ENCODE data around the gene WDFY4. TPM values are rescaled to one million over a fixed set of nuclear protein-coding genes. Genes with fewer than 3 reads are reported as not detected.

WDFY4 gene
- total and polyA plus RNA-seq, 5 experiments from 2014 or later = 0.04 to 8.5 (median 4.3) TPM; not detected in 1

GRCh38 chr10:48695636-48696534 lies 11.2 kb downstream of the WDFY4 start:
- Mint-ChIP-seq H3K4me1 (peaks cover 0 to 24% (median 0%) of the 10 kb centered on the region in 4 donors), H3K9me3 (no peaks in the 10 kb centered on the region), H3K36me3 (no peaks in the 10 kb centered on the region), H3K27ac (no peak overlapping the region), H3K27me3 (peaks cover 0 to 30% (median 0%) of the 10 kb centered on the region in 5 donors), H3K4me3 (no peak overlapping the region)
- POLR2A ChIA-PET = no interaction called here
- ATAC-seq (no peak), DNase-seq (no peak)

GRCh38 chr10:48696535-48696873 lies 11.8 kb downstream of the WDFY4 start:
- no peak overlapping the region for H3K4me3 Mint-ChIP-seq
- H3K9me3 Mint-ChIP-seq = no peaks in the 10 kb centered on the region
- DNase-seq = no peak
- peaks cover 0 to 28% (median 0%) of the 10 kb centered on the region in 5 donors for H3K27me3 Mint-ChIP-seq
- POLR2A ChIA-PET = no interaction called here
- no peak overlapping the region for H3K27ac Mint-ChIP-seq
- ATAC-seq = no peak
- no peaks in the 10 kb centered on the region for H3K36me3 Mint-ChIP-seq
- peaks cover 0 to 28% (median under 1%) of the 10 kb centered on the region in 4 donors for H3K4me1 Mint-ChIP-seq

GRCh38 chr10:48697091-48697490 lies 12.4 kb downstream of the WDFY4 start:
- Mint-ChIP-seq H3K9me3 (no peaks in the 10 kb centered on the region), H3K36me3 (no peaks in the 10 kb centered on the region), H3K27me3 (peaks cover 0 to 24% (median 0%) of the 10 kb centered on the region in 5 donors), H3K27ac (no peak overlapping the region), H3K4me3 (no peak overlapping the region), H3K4me1 (peaks cover 0 to 26% (median 1%) of the 10 kb centered on the region in 4 donors)
- ATAC-seq = no peak
- POLR2A ChIA-PET = no interaction called here
- no peak for DNase-seq

GRCh38 chr10:48697821-48698764 lies 13.4 kb downstream of the WDFY4 start:
- Mint-ChIP-seq H3K27me3 (peaks cover 0 to 19% (median 0%) of the 10 kb centered on the region in 5 donors), H3K36me3 (no peaks in the 10 kb centered on the region), H3K4me3 (no peak overlapping the region), H3K4me1 (peaks cover 0 to 29% (median 2%) of the 10 kb centered on the region in 4 donors), H3K9me3 (no peaks in the 10 kb centered on the region), H3K27ac (no peak overlapping the region)
- ATAC-seq (no peak), DNase-seq (no peak)
- POLR2A ChIA-PET = no interaction called here

- POLR2A ChIA-PET = no interaction called here
- peaks cover 0 to 18% (median 0%) of the 10 kb centered on the region in 5 donors for H3K27me3 Mint-ChIP-seq
- no peaks in the 10 kb centered on the region for H3K9me3 Mint-ChIP-seq
- no peaks in the 10 kb centered on the region for H3K36me3 Mint-ChIP-seq
- peak in 1 of 10 donors; percentile 50 for DNase-seq
- no peak for ATAC-seq
- H3K4me3 Mint-ChIP-seq = no peak overlapping the region
- peaks cover 0 to 29% (median 2%) of the 10 kb centered on the region in 4 donors for H3K4me1 Mint-ChIP-seq
- no peak overlapping the region for H3K27ac Mint-ChIP-seq
These were observed 14.4 kb downstream of the WDFY4 start for GRCh38 chr10:48699011-48699627.

GRCh38 chr10:48700071-48700470 lies 15.4 kb downstream of the WDFY4 start:
- Mint-ChIP-seq H3K4me3 (no peak overlapping the region), H3K27ac (peak overlapping the region in 1 of 10 donors; percentile 30), H3K27me3 (peaks cover 0 to 18% (median 2%) of the 10 kb centered on the region in 5 donors), H3K36me3 (no peaks in the 10 kb centered on the region), H3K4me1 (peaks cover 0 to 29% (median 2%) of the 10 kb centered on the region in 4 donors), H3K9me3 (no peaks in the 10 kb centered on the region)
- POLR2A ChIA-PET = no interaction called here
- DNase-seq (no peak), ATAC-seq (no peak)

- Mint-ChIP-seq H3K36me3 (no peaks in the 10 kb centered on the region), H3K27me3 (peaks cover 0 to 18% (median 6%) of the 10 kb centered on the region in 5 donors), H3K27ac (peak overlapping the region in 1 of 10 donors; percentile 30), H3K4me3 (no peak overlapping the region), H3K4me1 (peaks cover 0 to 33% (median 2%) of the 10 kb centered on the region in 4 donors), H3K9me3 (no peaks in the 10 kb centered on the region)
- POLR2A ChIA-PET = no interaction called here
- DNase-seq (no peak), ATAC-seq (no peak)
These were observed 15.8 kb downstream of the WDFY4 start for GRCh38 chr10:48700493-48700892.

GRCh38 chr10:48701139-48701901 lies 16.6 kb downstream of the WDFY4 start:
- H3K36me3 Mint-ChIP-seq = no peaks in the 10 kb centered on the region
- POLR2A ChIA-PET = no interaction called here
- no peak overlapping the region for H3K27ac Mint-ChIP-seq
- DNase-seq (no peak), ATAC-seq (no peak)
- H3K4me1 Mint-ChIP-seq = peaks cover 0 to 41% (median 2%) of the 10 kb centered on the region in 4 donors
- H3K27me3 Mint-ChIP-seq = peaks cover 0 to 17% (median 10%) of the 10 kb centered on the region in 5 donors
- H3K4me3 Mint-ChIP-seq = no peak overlapping the region
- no peaks in the 10 kb centered on the region for H3K9me3 Mint-ChIP-seq

- Mint-ChIP-seq H3K36me3 (no peaks in the 10 kb centered on the region), H3K27ac (no peak overlapping the region), H3K9me3 (no peaks in the 10 kb centered on the region), H3K4me3 (no peak overlapping the region), H3K4me1 (peaks cover 0 to 41% (median 2%) of the 10 kb centered on the region in 4 donors), H3K27me3 (peaks cover 0 to 18% (median 10%) of the 10 kb centered on the region in 5 donors)
- POLR2A ChIA-PET = no interaction called here
- ATAC-seq = no peak
- DNase-seq = no peak
These were observed 17.3 kb downstream of the WDFY4 start for GRCh38 chr10:48701941-48702340.

- no peaks in the 10 kb centered on the region for H3K9me3 Mint-ChIP-seq
- POLR2A ChIA-PET = no interaction called here
- no peak for ATAC-seq
- peaks cover 0 to 40% (median 3%) of the 10 kb centered on the region in 4 donors for H3K4me1 Mint-ChIP-seq
- DNase-seq = no peak
- no peak overlapping the region for H3K4me3 Mint-ChIP-seq
- peaks cover 0 to 24% (median 10%) of the 10 kb centered on the region in 5 donors for H3K27me3 Mint-ChIP-seq
- no peak overlapping the region for H3K27ac Mint-ChIP-seq
- H3K36me3 Mint-ChIP-seq = no peaks in the 10 kb centered on the region
These were observed 19.0 kb downstream of the WDFY4 start for GRCh38 chr10:48703531-48704122.

- ATAC-seq (no peak), DNase-seq (no peak)
- H3K36me3 Mint-ChIP-seq = no peaks in the 10 kb centered on the region
- POLR2A ChIA-PET = no interaction called here
- peaks cover 0 to 24% (median 10%) of the 10 kb centered on the region in 5 donors for H3K27me3 Mint-ChIP-seq
- H3K4me3 Mint-ChIP-seq = no peak overlapping the region
- no peaks in the 10 kb centered on the region for H3K9me3 Mint-ChIP-seq
- peaks cover 0 to 36% (median 3%) of the 10 kb centered on the region in 4 donors for H3K4me1 Mint-ChIP-seq
- H3K27ac Mint-ChIP-seq = no peak overlapping the region
These were observed 19.5 kb downstream of the WDFY4 start for GRCh38 chr10:48704156-48704555.

All from naive thymus-derived CD8-positive, alpha-beta T cell (primary cell).